Measurements from ENCODE around the gene MGAT4D.
"Not testable (repeated sequence)": the region's sequence is repeated elsewhere in the genome, so short reads cannot be mapped to it uniquely, and the experiment has no call there.

Gene MGAT4D

DNA sequence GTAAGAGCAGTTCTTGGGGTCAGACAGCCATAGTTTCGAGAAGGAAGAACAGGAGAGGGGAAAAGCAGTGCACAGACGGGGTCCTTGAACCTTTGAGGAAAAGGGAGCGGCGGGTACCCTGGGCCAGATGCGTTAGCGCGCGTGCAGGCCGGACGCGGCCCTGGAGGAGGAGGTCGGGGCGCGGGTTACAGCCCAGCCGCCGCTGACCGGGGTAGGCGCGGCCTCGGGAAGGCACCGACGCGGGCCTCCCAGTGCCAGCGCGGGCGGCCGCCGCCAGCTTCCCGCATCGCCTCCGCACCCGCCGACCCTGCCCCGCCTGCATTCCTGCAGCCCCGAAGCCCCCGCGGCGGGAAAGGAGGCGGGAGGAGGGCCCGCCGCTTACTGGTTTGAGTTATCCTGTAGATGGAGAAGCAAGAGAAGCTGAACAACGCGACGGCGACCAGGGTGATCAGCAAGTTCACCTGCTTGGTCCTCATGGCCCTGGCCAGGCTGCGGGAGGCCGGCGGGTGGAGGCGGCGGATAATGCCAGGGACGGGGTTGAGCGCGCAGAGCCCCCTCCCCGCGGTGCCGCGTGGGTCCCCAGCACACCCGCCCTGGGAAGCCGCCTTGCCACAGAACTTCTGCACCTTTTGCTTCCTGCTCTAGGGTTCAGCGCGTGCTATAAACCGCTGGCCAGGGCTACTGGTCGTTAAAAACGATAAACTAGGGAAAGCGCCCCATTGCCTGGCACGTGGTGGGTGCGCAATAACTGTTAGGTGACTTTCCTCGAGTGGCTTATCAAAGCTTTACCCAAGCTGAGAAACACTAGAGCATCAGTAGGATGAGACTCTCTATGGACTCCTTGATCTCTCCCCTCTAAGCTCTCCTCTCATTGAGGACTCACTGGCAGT is at the start of gene MGAT4D:
MGAT4D (minus strand) TSS at position 547 of the 890 bp plus-strand sequence; CDS start at position 476, 71 bp downstream.
- no peak for DNase-seq

DNA sequence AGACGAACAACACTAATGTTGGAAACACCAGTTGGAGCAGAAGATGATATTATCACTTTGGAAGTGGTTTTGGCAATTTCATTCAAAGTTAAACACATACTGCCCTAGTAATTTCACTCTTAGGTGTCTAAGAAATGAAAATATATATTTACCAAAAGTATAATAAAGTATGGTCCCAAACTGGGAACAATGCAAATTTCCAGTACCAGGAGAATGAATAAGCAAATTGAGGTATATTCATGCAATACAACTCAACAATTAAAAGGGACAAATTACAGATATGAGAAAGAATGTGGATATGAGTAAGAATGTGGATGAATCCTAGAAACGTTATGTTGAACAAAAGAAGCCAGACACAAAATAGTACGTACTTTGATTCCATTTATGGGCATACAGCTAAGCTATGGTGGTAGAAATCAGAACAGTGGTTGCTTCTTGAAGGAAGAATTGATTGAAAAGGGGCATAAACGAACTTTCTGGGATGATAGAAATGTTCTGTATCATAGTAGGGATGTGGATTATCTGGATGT is 35.9 kb upstream of the MGAT4D start:
- DNase-seq, result no peak

DNA sequence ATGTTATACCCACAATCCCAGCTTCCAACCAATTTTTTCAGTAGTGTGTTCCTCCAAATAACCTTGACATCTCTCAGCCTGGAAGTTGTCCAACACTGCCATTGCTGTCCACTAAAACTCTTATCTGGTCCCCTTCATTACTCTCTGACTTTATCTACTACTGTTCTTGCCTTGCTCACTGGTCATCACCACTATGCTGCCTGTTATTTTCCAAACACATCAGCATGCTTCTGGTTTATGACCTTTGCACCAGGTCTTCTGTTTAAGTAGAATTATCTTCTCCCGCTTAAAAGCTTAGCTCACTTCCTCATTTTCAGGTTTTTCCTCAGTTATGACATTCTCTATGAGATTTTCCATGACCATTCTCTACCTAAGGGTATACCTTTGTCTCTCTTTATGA is 31.3 kb upstream of the MGAT4D start:
- no peak for DNase-seq

DNA sequence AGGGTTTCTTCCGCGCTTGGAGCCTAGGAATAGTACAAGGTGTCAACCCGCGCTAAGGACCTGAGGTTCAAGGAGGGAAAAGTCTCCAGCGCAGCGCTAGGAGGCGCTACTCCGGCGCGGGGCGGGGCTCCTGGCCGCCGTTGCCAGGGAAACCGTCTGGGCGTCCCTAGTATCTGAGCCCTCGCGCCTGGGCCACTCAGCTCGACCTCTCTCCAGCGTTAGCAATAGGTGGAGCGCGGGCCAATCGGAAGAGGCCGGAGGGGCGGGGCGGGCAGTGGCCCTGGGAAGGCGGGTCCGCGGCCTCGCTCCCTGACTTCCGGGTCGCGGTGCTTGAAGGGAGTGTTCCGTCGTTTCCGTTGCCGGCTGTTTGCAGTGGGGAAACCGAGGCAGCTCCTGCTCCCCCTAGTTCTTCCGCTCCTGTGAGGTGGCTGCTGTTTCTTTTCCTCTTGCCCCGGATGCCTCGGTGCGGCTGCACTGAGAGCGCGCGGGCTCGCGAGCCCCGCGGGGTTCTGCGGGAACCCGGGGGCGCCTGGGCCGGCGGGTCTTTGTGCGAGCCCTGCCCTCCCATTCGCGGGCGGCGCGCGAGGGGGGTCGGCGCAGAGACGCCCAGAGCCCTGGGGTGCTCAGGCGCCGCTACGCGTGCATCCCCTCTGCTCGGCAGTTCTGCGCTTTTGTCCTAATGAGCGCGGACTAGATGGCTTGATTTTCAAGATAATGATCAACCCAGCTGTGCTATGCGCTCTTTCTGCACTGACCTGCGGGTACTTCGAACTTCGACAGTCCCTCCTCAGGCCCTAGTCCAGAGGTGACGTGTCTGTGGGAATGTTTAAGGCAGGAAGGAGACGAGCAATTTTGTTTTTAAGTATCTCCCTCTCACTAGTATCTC is 26.0 kb upstream of the MGAT4D start, which contains the start of gene ELMOD2:
ELMOD2 (plus strand) TSS at position 312 of the 886 bp plus-strand sequence. CDS start 1,261 bp downstream, outside the sequence.
- DNase-seq, result peak; percentile 90

DNA sequence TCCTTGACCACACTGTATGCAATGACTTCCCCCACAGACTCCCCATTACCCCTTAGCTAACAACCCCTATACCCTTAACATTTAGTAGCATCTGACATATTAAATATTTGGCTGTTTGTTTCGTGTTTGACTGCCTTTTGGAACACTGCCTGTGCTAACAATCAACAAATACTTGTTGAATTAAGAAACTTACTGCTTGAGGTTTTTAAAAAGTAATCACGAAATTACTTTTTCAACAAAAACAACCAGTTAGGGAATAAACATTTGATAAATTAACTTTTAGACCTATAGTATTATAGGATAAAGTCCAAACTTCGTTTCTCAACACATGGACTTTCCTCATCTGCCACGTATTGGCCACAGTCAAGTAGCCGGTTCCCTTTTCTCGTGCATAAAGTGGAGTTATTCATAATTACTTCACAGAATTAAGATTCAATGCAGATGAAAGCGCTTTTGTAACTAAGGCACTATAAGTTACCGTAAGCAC is 25.3 kb upstream of the MGAT4D start:
- DNase-seq, result no peak

DNA sequence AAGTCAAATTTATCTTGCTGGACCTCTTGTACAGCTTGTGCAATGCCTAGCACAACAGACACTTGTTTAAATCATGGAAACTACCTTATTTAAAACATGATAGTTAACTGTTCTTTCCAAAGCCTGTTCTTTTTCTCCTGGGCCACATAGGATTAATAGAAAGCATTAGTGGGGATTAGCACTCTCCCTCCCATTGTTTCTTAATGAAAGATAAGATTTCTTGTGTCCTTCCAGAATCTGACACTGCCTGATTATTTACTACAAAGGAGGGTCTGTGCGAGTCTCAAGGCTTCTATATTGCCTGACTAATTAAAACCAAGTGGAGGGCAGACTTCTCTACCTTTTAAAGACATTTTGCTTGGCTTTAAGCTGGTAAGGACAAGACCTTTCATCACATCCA is 17.3 kb upstream of the MGAT4D start:
- no peak for DNase-seq

DNA sequence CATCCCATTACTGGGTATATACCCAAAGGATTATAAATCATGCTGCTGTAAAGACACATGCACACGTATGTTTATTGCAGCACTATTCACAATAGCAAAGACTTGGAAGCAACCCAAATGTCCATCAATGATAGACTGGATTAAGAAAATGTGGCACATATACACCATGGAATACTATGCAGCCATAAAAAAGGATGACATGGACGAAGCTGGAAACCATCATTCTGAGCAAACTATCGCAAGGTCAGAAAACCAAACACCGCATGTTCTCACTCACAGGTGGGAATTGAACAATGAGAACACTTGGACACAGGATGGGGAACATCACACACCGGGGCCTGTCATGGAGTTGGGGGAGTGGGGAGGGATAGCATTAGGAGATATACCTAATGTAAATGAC is 15.7 kb upstream of the MGAT4D start:
- not testable (repeated sequence) for DNase-seq

DNA sequence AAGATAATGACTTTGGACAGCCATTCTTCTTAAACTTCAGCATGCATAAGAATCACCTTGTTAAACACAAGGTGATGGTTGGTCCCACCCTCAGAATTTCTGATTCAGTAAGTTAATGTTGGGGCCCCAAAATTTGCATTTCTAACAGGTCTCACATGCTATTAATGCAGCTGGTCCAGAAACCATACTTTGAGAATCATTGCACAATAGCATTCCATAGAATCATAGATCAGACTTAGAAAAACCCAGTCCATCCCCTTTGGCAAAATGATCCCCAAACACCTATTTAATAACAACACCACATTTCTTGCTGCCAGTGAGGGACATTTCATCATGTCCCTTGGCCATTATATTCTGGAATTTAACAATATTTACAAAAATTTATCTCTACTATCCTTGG is 6.2 kb upstream of the MGAT4D start:
- no peak for DNase-seq

DNA sequence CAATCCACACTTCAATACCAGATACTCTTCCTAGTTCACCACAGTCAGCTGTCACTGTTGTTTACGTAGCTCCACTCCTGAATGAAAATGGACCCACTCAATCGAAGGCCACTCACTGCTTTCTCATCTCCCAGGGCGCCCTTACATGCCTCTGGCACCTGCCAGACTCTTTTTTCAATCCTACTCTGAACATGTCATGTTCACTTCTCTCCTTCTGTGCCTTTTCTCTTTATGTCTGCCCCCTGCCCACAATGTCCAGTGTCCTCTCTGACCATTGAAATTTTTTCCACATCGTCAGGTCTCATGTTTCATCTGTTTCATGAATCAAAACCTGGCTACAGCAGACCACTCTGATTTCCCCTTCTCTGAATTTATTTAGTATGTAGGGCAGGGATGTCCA is 1.3 kb upstream of the MGAT4D start:
- no peak for DNase-seq

DNA sequence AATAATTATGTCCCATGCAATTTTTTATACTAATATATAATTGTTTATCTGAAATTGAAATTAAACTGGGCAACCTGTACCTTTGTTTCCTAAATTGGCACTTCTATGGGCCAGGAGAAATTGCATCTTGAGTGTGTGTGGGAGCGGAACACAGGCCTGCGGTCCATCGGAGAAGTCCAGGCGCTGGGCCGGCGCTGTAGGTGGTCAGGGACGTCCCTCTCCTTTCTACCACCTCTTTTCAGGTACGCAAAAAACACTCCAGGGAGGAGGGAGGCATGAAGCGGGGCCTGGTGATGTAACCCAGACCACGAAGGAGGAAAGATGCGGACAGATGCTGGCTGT is 717 bp downstream of the MGAT4D start:
- DNase-seq, result no peak

DNA sequence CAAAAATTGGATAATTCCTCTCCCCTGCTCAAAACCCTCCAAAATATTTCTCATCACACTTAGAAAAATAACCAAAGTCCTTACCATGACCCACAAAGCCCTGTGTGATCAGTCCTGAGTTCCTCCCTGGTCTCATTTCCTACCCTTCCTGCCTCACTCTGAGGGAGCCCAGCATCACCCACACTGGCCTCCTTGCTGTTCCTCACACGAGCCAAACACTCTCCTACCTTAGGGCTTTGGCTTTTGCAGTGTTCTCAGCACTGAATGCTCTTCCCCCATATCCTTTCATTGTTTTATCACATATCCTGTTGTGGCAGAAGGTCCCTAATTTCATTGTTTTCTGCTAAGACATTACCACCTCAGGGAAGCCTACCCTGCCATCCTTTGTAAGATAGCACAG is 12.2 kb downstream of the MGAT4D start:
- DNase-seq, result no peak

DNA sequence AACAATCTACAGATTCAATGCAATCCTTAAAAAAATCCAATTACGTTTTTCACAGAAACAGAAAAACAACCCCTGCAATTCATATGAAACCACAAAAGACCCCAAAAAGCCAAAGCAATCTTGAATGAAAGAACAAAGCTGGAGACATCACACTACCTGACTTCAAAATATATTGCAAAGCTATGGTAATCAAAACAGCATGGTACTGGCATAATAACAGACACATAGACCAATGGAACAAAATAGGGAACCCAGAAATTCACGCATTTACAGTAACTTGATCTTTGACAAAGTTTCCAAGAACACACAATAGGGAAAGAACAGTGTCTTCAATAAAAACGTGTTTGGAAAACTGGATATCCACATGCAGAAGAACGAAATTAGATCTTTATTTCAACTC is 14.6 kb downstream of the MGAT4D start:
- DNase-seq, result no peak

DNA sequence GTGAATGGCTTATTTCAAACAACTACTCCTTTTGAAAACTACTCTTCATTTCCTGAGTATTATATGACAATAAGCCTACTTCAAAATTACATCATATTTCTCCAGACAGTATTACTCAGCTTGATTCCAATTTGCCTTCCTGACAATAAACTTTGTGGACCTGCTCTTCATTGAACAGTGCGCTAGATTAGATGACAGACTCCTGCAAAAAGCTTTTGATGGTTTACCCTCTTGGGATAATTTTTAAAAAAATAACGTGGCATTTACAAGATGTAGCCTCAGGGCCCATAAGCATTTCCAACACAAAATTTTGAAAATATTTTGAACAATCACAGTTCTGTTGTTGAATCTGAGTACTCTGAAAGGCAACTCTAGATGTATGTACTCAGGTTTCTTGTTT is 25.9 kb downstream of the MGAT4D start:
- DNase-seq, result no peak

DNA sequence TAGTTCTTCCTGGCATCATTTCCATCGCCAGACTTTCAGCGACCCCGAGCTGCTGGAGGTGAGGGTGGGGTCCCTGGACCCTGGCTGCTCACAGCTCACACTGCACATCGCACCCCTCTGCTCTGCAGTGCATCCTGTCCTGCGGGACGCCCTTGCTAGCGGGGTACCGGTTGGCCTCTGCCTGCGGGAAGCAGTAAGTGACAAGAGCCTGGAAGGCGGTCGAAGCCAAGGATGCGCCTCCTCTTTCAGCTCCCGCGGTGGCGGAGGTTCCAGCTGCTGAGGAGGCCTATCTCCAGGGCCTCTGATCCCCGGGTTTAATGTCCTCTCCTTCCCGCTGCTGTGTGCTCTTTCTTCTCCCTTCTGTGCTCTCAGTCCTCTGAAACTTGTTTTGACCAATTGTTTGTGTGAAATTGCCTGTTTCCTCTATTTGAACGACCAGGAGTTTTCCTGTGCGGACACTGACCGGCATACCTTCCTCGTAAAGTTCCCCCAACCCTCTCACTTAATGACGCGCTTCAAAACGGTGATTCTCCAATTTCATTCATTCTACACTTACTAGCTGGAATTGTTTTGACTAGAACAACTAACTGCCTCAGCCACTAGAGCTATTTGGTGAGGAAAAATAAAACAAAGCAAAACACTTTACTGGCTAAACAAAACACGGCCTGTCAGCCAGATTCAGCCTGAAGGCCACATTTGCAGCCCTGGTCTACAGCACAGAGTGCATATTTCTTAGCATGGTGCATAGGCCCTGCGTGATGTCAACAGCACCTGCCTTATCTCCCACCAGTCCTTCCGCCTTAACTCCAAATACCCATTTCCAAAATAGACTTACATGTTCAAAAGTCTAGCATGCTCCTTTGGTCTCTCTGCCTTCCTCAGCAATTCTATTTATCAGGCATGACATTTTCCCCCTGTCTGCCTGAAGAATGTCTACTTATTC is 28.0 kb downstream of the MGAT4D start:
- no peak for DNase-seq

DNA sequence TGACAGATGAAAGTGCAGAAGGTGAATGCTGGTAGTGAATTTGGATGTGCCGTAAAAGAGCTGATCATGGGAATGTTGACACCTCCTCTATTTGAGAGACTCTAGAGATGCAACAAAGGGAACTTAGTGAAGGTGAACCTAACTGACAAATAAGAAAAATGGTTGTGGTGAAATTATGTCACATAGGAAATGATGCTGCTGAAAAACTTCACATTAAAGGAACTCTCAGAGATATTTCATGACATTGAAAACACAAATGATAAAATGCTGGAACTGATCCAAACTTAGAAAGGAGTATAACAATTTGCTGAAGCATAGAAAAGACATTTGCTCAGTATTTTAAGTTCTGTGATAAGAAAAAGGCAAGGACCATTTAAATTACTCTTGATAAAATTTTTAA is 31.9 kb downstream of the MGAT4D start:
- no peak for DNase-seq

DNA sequence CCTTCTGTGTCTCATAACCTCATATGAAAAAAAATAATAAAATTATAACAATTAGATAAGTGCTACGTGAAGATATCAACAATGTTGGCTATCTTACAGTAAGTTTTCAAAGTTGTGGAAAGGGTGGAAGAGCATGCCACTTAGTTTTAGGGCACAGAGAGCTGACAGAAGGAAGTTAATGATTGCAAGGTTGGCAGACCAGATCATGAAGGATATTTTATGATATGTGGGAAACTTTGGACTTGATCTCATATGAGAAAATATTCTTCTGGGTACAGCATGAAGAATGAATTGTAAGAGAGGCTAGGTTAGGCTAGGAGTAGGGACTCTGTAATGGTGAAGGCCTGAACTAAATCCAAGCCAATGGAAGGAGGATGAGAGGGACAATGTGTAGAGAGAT is 34.5 kb downstream of the MGAT4D start:
- DNase-seq, result no peak

DNA sequence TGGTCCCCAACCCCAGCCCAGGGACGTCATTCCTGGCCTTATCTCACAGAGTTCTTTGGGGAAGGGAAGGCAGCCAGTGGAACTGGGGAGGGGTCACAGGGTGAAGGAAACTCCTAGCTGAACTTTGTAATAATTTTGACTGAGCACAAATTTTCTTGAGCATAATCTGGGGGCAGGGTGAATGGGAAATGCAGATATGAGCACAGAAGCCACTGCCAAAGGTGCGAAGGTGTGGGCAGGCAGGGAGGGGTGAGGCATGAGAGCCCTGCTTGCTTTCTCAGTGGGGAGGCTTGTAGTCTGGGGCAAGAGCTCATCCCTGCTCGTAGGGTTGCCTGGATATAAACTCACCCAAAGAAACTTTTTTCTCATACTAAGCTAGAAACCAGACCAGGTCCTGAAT is 34.9 kb downstream of the MGAT4D start:
- no peak for DNase-seq

DNA sequence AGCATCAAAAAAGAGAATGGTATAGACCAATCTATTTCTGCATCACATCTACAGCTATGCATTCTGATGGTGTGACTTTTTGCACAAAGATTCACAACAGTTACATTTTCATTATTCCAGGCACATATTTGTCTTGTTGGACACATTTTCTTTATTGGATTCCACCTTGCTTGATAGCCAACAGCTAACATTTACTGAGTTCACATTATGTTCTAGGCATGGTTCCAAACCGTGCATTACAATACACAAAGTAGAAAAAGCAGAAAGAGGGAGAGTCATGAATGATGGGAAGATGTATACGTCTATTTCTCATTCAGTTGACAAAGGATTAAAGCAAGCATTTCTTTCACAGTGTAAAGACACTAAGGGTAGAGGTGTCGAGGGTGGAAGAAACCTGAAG is 47.7 kb downstream of the MGAT4D start:
- DNase-seq, result no peak

DNA sequence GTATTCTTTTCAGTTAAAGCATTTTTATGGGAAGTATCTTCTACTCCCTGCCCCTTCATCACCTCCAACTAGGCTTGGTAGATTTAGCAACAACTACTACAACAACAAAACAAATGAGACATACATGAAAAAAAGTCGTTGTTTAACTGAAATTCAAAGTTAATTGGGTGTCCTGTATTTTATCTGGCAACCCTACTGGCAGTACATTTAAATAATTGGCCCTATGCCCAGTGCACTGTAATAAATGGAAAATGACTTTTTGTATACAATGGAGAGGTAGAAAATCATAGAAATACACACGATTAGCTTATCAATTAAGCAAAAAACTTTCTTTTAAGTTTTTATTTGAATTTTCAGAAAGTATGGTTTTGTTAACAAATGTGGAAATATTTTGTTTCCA is 49.3 kb downstream of the MGAT4D start:
- DNase-seq, result no peak

DNA sequence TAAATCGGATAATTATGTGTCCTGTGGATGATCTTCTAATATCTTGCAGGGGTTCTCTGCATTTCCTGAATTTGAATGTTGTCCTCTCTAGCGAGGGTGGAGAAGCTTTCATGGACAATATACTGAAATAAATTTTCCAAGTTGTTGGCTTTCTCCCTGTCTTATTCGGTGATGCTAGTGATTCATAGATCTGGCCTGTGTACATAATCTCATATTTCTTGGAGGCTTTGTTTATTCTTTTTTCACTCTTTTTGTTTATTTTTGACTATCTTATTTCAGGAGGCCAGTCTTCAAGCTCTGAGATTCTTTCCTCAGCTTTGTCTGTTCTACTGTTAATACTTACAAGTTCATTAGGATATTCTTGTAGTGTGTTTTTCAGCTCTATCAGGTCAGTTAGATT is 49.9 kb downstream of the MGAT4D start:
- no peak for DNase-seq

DNA sequence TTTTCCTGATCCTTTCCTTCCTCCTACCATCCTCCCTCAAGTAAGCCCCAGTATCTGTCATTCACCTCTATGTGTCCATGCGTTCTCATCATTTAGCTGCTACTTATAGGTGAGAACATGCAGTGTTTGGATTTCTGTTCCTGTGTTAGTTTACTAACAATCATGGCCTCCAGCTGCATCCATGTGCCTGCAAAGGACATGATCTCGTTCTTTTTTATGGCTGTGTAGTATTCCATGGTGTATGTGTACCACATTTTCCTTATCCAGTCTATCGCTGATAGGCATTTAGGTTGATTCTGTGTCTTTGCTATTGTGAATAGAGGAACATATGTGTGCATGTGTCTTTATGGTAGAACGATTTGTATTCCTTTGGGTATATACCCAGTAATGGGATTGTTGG is 53.7 kb downstream of the MGAT4D start:
- DNase-seq, result not testable (repeated sequence)

DNA sequence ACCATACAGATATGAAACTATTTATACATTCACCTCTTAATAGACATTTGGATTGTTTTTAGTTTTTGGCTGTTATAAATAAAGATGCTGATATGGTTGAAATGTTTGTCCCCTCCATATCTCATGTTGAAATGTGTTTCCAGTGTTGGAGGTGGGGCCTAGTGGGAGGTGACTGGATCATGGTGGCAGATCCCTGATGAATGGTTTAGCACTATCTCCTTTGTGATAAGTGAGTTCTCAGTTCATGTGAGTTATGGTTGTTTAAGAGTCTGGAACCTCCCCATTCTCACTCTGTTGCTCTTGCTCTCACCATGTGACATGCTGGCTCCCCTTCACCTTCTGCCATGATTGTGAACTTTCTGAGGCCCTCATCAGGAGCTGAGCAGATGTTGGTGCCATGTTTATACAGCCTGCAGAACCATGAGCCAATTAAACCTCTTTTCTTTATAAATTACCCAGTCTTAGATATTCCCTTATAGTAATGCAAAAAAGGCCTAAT is 58.4 kb downstream of the MGAT4D start:
- no peak for DNase-seq
